ENCODE results near the gene ARSJ. TPM values are rescaled to one million over a fixed set of nuclear protein-coding genes. Genes with fewer than 3 reads are reported as not detected.
"Not testable (repeated sequence)": the region's sequence is repeated elsewhere in the genome, so short reads cannot be mapped to it uniquely, and the experiment has no call there.

ARSJ gene
- total and polyA plus RNA-seq, 2 donors = 1.1 to 3.1 TPM

- 98% methylated on average over 4 of the region's 4 CpGs for WGBS
- Histone ChIP-seq H3K4me1 (ENCODE audit: control insufficient read depth in 2 of 2, insufficient read depth in 2 of 2, low read length in 2 of 2) (no peaks in the 10 kb centered on the region), H3K27me3 (ENCODE audit: control insufficient read depth in 2 of 2, insufficient read depth in 1 of 2, low read length in 1 of 2) (no peaks in the 10 kb centered on the region), H3K27ac (ENCODE audit: low read depth in 1 of 2, low read length in 1 of 2) (no peak overlapping the region), H3K36me3 (ENCODE audit: control insufficient read depth in 2 of 2, insufficient read depth in 2 of 2, low read length in 1 of 2) (no peaks in the 10 kb centered on the region), H3K9me3 (ENCODE audit: control insufficient read depth in 2 of 2, insufficient read depth in 1 of 2, low read length in 1 of 2) (no peaks in the 10 kb centered on the region), H3K4me3 (ENCODE audit: low read length in 2 of 2) (no peak overlapping the region)
- DNase-seq (ENCODE audit: low read depth in 6 of 9, low spot score in 9 of 9) = no peak
Observed at GRCh38 chr4:114017120-114017917, 37.9 kb upstream of the ARSJ start.

GRCh38 chr4:114015444-114015899, 36.0 kb upstream of the ARSJ start:
- no peak for DNase-seq (ENCODE audit: low read depth in 6 of 9, low spot score in 9 of 9)
- H3K4me3 ChIP-seq (ENCODE audit: low read length in 2 of 2) = no peak overlapping the region
- no peaks in the 10 kb centered on the region for H3K4me1 ChIP-seq (ENCODE audit: control insufficient read depth in 2 of 2, insufficient read depth in 2 of 2, low read length in 2 of 2)
- no peak overlapping the region for H3K27ac ChIP-seq (ENCODE audit: low read depth in 1 of 2, low read length in 1 of 2)
- no peaks in the 10 kb centered on the region for H3K36me3 ChIP-seq (ENCODE audit: control insufficient read depth in 2 of 2, insufficient read depth in 2 of 2, low read length in 1 of 2)
- 76% methylated on average over 1 of the region's 1 CpG for WGBS
- no peaks in the 10 kb centered on the region for H3K27me3 ChIP-seq (ENCODE audit: control insufficient read depth in 2 of 2, insufficient read depth in 1 of 2, low read length in 1 of 2)
- no peaks in the 10 kb centered on the region for H3K9me3 ChIP-seq (ENCODE audit: control insufficient read depth in 2 of 2, insufficient read depth in 1 of 2, low read length in 1 of 2)

GRCh38 chr4:114013201-114013600, 33.8 kb upstream of the ARSJ start:
- 93% methylated on average over 4 of the region's 4 CpGs for WGBS
- H3K36me3 ChIP-seq (ENCODE audit: control insufficient read depth in 2 of 2, insufficient read depth in 2 of 2, low read length in 1 of 2) = not testable (repeated sequence)

GRCh38 chr4:114012749-114013148, 33.3 kb upstream of the ARSJ start:
- DNase-seq (ENCODE audit: low read depth in 6 of 9, low spot score in 9 of 9) = no peak
- Histone ChIP-seq H3K9me3 (ENCODE audit: control insufficient read depth in 2 of 2, insufficient read depth in 1 of 2, low read length in 1 of 2) (no peaks in the 10 kb centered on the region), H3K27me3 (ENCODE audit: control insufficient read depth in 2 of 2, insufficient read depth in 1 of 2, low read length in 1 of 2) (no peaks in the 10 kb centered on the region), H3K4me1 (ENCODE audit: control insufficient read depth in 2 of 2, insufficient read depth in 2 of 2, low read length in 2 of 2) (no peaks in the 10 kb centered on the region), H3K36me3 (ENCODE audit: control insufficient read depth in 2 of 2, insufficient read depth in 2 of 2, low read length in 1 of 2) (no peaks in the 10 kb centered on the region), H3K27ac (ENCODE audit: low read depth in 1 of 2, low read length in 1 of 2) (no peak overlapping the region), H3K4me3 (ENCODE audit: low read length in 2 of 2) (no peak overlapping the region)
- 90% methylated on average over 8 of the region's 8 CpGs for WGBS

More at GRCh38 chr4:114013201-114013600, 33.8 kb upstream of the ARSJ start:
- DNase-seq (ENCODE audit: low read depth in 6 of 9, low spot score in 9 of 9); H3K27ac ChIP-seq (ENCODE audit: low read depth in 1 of 2, low read length in 1 of 2); H3K4me3 ChIP-seq (ENCODE audit: low read length in 2 of 2); H3K4me1 ChIP-seq (ENCODE audit: control insufficient read depth in 2 of 2, insufficient read depth in 2 of 2, low read length in 2 of 2); H3K27me3 ChIP-seq (ENCODE audit: control insufficient read depth in 2 of 2, insufficient read depth in 1 of 2, low read length in 1 of 2); H3K9me3 ChIP-seq (ENCODE audit: control insufficient read depth in 2 of 2, insufficient read depth in 1 of 2, low read length in 1 of 2): not testable (repeated sequence)

- no peaks in the 10 kb centered on the region for H3K36me3 ChIP-seq (ENCODE audit: control insufficient read depth in 2 of 2, insufficient read depth in 2 of 2, low read length in 1 of 2)
- 89% methylated on average over 4 of the region's 4 CpGs for WGBS
- peak in 2 of 9 donors; percentile 8 to 44 for DNase-seq (ENCODE audit: low read depth in 6 of 9, low spot score in 9 of 9)
Observed at GRCh38 chr4:114005569-114006442, 26.4 kb upstream of the ARSJ start.

GRCh38 chr4:114004483-114005226, 25.2 kb upstream of the ARSJ start:
- H3K27me3 ChIP-seq (ENCODE audit: control insufficient read depth in 2 of 2, insufficient read depth in 1 of 2, low read length in 1 of 2); H3K9me3 ChIP-seq (ENCODE audit: control insufficient read depth in 2 of 2, insufficient read depth in 1 of 2, low read length in 1 of 2); H3K4me3 ChIP-seq (ENCODE audit: low read length in 2 of 2); H3K4me1 ChIP-seq (ENCODE audit: control insufficient read depth in 2 of 2, insufficient read depth in 2 of 2, low read length in 2 of 2); H3K36me3 ChIP-seq (ENCODE audit: control insufficient read depth in 2 of 2, insufficient read depth in 2 of 2, low read length in 1 of 2): not testable (repeated sequence)
- WGBS = 82% methylated on average over 20 of the region's 20 CpGs
- DNase-seq (ENCODE audit: low read depth in 6 of 9, low spot score in 9 of 9) = peak in 2 of 9 donors; percentile 26 to 59
- H3K27ac ChIP-seq (ENCODE audit: low read depth in 1 of 2, low read length in 1 of 2) = peak overlapping the region in 1 of 2 donors; percentile 3

More at GRCh38 chr4:114005569-114006442, 26.4 kb upstream of the ARSJ start:
- Histone ChIP-seq H3K27ac (ENCODE audit: low read depth in 1 of 2, low read length in 1 of 2) (peak overlapping the region in 1 of 2 donors; percentile 28), H3K4me3 (ENCODE audit: low read length in 2 of 2) (no peak overlapping the region), H3K4me1 (ENCODE audit: control insufficient read depth in 2 of 2, insufficient read depth in 2 of 2, low read length in 2 of 2) (no peaks in the 10 kb centered on the region), H3K9me3 (ENCODE audit: control insufficient read depth in 2 of 2, insufficient read depth in 1 of 2, low read length in 1 of 2) (no peaks in the 10 kb centered on the region), H3K27me3 (ENCODE audit: control insufficient read depth in 2 of 2, insufficient read depth in 1 of 2, low read length in 1 of 2) (no peaks in the 10 kb centered on the region)

GRCh38 chr4:113998531-113998930, 19.1 kb upstream of the ARSJ start:
- no peaks in the 10 kb centered on the region for H3K9me3 ChIP-seq (ENCODE audit: control insufficient read depth in 2 of 2, insufficient read depth in 1 of 2, low read length in 1 of 2)
- H3K4me3 ChIP-seq (ENCODE audit: low read length in 2 of 2) = no peak overlapping the region
- WGBS = 92% methylated on average over 1 of the region's 1 CpG
- no peak for DNase-seq (ENCODE audit: low read depth in 6 of 9, low spot score in 9 of 9)
- no peaks in the 10 kb centered on the region for H3K36me3 ChIP-seq (ENCODE audit: control insufficient read depth in 2 of 2, insufficient read depth in 2 of 2, low read length in 1 of 2)
- no peaks in the 10 kb centered on the region for H3K4me1 ChIP-seq (ENCODE audit: control insufficient read depth in 2 of 2, insufficient read depth in 2 of 2, low read length in 2 of 2)
- H3K27ac ChIP-seq (ENCODE audit: low read depth in 1 of 2, low read length in 1 of 2) = no peak overlapping the region
- no peaks in the 10 kb centered on the region for H3K27me3 ChIP-seq (ENCODE audit: control insufficient read depth in 2 of 2, insufficient read depth in 1 of 2, low read length in 1 of 2)

- Histone ChIP-seq H3K9me3 (ENCODE audit: control insufficient read depth in 2 of 2, insufficient read depth in 1 of 2, low read length in 1 of 2) (no peaks in the 10 kb centered on the region), H3K4me1 (ENCODE audit: control insufficient read depth in 2 of 2, insufficient read depth in 2 of 2, low read length in 2 of 2) (no peaks in the 10 kb centered on the region), H3K27me3 (ENCODE audit: control insufficient read depth in 2 of 2, insufficient read depth in 1 of 2, low read length in 1 of 2) (no peaks in the 10 kb centered on the region), H3K27ac (ENCODE audit: low read depth in 1 of 2, low read length in 1 of 2) (no peak overlapping the region), H3K4me3 (ENCODE audit: low read length in 2 of 2) (no peak overlapping the region), H3K36me3 (ENCODE audit: control insufficient read depth in 2 of 2, insufficient read depth in 2 of 2, low read length in 1 of 2) (no peaks in the 10 kb centered on the region)
- 96% methylated on average over 5 of the region's 5 CpGs for WGBS
- no peak for DNase-seq (ENCODE audit: low read depth in 6 of 9, low spot score in 9 of 9)
Observed at GRCh38 chr4:113998079-113998478, 18.6 kb upstream of the ARSJ start.
